Smooth muscle cell (in vitro differentiated cells): ENCODE measurements around the gene DVL2. TPM values are rescaled to one million over a fixed set of nuclear protein-coding genes. Genes with fewer than 3 reads are reported as not detected.
A peak's percentile ranks its signal among the peaks of the same experiment; 100 is the strongest.

Source experiments
- DNase-seq: peaks from one replicate; lab custom pipeline; 2025; ENCODE audit not compliant: unreplicated experiment; lab: John Stamatoyannopoulos, UW
- H2AFZ ChIP-seq: fragments of 200-600 bp; sonication (generic); 2 replicates; pipeline ENCODE4 v1.6.0; 2016; ENCODE audit warnings: antibody characterized with exemption, low read depth, mild to moderate bottlenecking
- H3F3A ChIP-seq: fragments of 200-600 bp; sonication (generic); 2 replicates; pipeline ENCODE4 v1.6.0; 2017; ENCODE audit warnings: antibody characterized with exemption, low read depth
- H3K27ac ChIP-seq: fragments of 200-600 bp; sonication (generic); 2 replicates; pipeline ENCODE4 v1.5.1; 2016; ENCODE audit warnings: low read depth, mild to moderate bottlenecking
- H3K27me3 ChIP-seq: fragments of 200-600 bp; sonication (generic); 2 replicates; pipeline ENCODE4 v1.6.1; 2016; ENCODE audit warnings: low read depth, mild to moderate bottlenecking
- H3K36me3 ChIP-seq: fragments of 200-600 bp; sonication (generic); 2 replicates; pipeline ENCODE4 v1.5.1; 2016; ENCODE audit warnings: low read depth
- H3K4me1 ChIP-seq: fragments of 200-600 bp; sonication (generic); 2 replicates; pipeline ENCODE4 v1.5.1; 2016; ENCODE audit warnings: low read depth
- H3K4me2 ChIP-seq: fragments of 200-600 bp; sonication (generic); 2 replicates; pipeline ENCODE4 v1.6.0; 2016; ENCODE audit warnings: mild to moderate bottlenecking
- H3K4me3 ChIP-seq: fragments of 200-600 bp; sonication (generic); 2 replicates; pipeline ENCODE4 v1.5.1; 2016; ENCODE audit warnings: mild to moderate bottlenecking
- H3K79me2 ChIP-seq: fragments of 200-600 bp; sonication (generic); 2 replicates; pipeline ENCODE4 v1.6.0; 2016; ENCODE audit warnings: low read depth, mild to moderate bottlenecking
- H3K9ac ChIP-seq: fragments of 200-600 bp; sonication (generic); 2 replicates; pipeline ENCODE4 v1.6.0; 2016; ENCODE audit warnings: low read depth
- H3K9me3 ChIP-seq: fragments of 200-600 bp; sonication (generic); replicated peaks from 2 replicates; pipeline ENCODE4 v1.5.1; 2016; ENCODE audit warnings: low read depth
- H4K20me1 ChIP-seq: fragments of 200-600 bp; sonication (generic); 2 replicates; pipeline ENCODE4 v1.6.0; 2016; ENCODE audit warnings: low read depth
- WGBS: methylation state at CpG from one replicate; pipeline ENCODE4 v1.1.7; 2016; ENCODE audit warnings: low lambda C conversion rate; 5-methylcytosine and 5-hydroxymethylcytosine counted together
- polyA plus RNA-seq: library from polyadenylated mRNA; unstranded; fragments of >200 nt; fragmentation: Nextera tagmentation; extraction: Ambion mirVana; gene quantifications from 2 replicates; pipeline ENCODE4 v1.2.1, GENCODE V29; 2016
- total RNA-seq: library from RNA; depleted of rRNA; stranded (reverse); fragments of >200 nt; gene quantifications from 2 replicates; pipeline ENCODE4 v1.2.3, GENCODE V29; 2014
- TF ChIP-seq, protein P1 (sequence below): fragments of 200-600 bp; sonication (generic); IDR thresholded peaks from 2 replicates; pipeline ENCODE4 v1.5.1; 2017; ENCODE audit warnings: borderline replicate concordance, mild to moderate bottlenecking, antibody characterized with exemption; ENCODE audit not compliant: insufficient read depth, poor library complexity, severe bottlenecking

Gene DVL2
- total and polyA plus RNA-seq, 2 experiments from 2014 or later, result 31.8 to 49.6 TPM

DNA sequence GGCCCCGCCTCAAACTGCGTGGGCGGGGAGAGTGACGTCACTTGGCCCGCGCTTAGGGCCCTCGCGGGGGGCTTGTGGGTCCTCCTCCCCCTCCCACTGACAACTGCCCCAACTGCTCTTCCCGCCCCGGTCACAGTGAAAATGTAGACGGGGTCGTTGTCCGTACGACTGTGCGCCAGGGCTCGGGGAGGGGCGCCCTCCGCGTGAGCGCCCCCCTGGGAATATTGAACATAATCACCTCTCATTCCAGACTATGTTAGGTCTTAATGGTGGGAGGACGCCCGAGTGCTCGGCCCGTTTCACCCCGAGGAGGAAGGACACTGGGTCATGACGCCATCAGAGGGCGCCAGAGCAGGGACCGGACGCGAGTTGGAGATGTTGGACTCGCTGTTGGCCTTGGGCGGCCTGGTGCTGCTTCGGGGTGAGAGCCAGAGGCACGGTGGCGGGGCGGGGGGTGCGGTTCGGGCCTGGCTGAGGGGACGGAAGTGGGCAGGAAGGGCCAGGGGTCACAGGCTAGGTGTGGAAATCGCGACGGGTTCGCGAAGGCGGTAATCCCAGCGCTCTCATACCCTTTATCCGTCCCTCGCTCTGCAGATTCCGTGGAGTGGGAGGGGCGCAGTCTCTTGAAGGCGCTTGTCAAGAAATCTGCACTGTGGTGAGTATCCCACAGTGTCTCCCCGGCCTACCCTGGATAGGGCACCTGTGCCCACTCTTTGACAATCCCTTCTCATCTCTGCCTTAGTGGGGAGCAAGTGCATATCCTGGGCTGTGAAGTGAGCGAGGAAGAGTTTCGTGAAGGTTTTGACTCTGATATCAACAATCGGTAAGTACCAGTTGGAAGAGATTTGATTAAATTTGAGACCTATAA lies 18.1 kb upstream of the DVL2 start, which contains the start of gene ELP5:
Gene ELP5 (plus strand): TSS at position 40 of the 868 bp plus-strand sequence. CDS start 336 bp downstream, at position 376.
- peaks cover 8% of the 10 kb centered on the region for H4K20me1 ChIP-seq
- peak within 1 kb of the TSS; percentile 73 for H2AFZ ChIP-seq
- H3K9ac ChIP-seq, result peak within 1 kb of the TSS; percentile 97
- peak within 1 kb of the TSS; percentile 99 for H3K27ac ChIP-seq
- peaks cover 47% of the 10 kb centered on the region for H3K79me2 ChIP-seq
- peak; percentile 95 for DNase-seq
- H3K9me3 ChIP-seq, result no peaks in the 10 kb centered on the region
- no peaks in the 10 kb centered on the region for H3K27me3 ChIP-seq
- peak within 1 kb of the TSS; percentile 100 for H3K4me3 ChIP-seq
- 3% methylated on average over 49 of the region's 55 CpGs for WGBS
- H3K4me2 ChIP-seq, result peak within 1 kb of the TSS; percentile 91
- H3K4me1 ChIP-seq, result peaks cover 18% of the 10 kb centered on the region
- H3K36me3 ChIP-seq, result no peaks in the 10 kb centered on the region
- no peaks in the 10 kb centered on the region for H3F3A ChIP-seq
- TF ChIP-seq, protein P1, sequence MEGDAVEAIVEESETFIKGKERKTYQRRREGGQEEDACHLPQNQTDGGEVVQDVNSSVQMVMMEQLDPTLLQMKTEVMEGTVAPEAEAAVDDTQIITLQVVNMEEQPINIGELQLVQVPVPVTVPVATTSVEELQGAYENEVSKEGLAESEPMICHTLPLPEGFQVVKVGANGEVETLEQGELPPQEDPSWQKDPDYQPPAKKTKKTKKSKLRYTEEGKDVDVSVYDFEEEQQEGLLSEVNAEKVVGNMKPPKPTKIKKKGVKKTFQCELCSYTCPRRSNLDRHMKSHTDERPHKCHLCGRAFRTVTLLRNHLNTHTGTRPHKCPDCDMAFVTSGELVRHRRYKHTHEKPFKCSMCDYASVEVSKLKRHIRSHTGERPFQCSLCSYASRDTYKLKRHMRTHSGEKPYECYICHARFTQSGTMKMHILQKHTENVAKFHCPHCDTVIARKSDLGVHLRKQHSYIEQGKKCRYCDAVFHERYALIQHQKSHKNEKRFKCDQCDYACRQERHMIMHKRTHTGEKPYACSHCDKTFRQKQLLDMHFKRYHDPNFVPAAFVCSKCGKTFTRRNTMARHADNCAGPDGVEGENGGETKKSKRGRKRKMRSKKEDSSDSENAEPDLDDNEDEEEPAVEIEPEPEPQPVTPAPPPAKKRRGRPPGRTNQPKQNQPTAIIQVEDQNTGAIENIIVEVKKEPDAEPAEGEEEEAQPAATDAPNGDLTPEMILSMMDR, result no peak

DNA sequence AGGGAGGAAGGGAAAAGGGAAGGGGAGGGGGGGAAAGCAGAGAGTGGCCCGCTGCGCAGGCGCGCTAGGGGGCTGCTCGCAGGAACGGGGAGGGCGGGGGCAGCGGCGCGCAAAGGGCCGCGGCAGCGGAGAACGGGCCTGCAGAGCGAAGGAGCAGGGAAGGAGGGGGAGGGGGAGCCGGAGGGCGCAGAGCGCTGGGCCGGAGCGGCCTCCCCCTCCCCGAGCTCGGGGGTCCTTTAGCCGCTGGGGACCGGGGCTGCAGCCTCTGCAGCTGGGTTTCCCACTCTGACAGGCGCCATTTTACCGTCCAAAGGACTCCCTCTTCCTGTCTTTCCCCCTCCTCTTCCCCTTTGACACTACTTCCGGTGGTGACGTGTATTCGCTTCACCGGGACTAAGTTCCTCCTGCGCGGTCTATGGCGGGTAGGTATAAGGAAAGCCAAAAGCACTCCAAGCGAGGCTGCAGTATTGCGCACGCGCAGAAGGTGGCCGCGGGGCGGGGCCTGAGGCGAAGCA lies 17.4 kb upstream of the DVL2 start, which contains the start of gene CTDNEP1:
Gene CTDNEP1 (minus strand): TSS at position 74 of the 515 bp plus-strand sequence. CDS start 438 bp downstream, outside the sequence.
- Histone ChIP-seq H2AFZ (peak within 1 kb of the TSS; percentile 73), H3K27me3 (no peaks in the 10 kb centered on the region), H3K27ac (peak within 1 kb of the TSS; percentile 99), H4K20me1 (peaks cover 8% of the 10 kb centered on the region), H3K4me2 (peak within 1 kb of the TSS; percentile 91), H3K9ac (peak within 1 kb of the TSS; percentile 97), H3K4me1 (peaks cover 18% of the 10 kb centered on the region), H3K4me3 (peak within 1 kb of the TSS; percentile 100), H3K36me3 (no peaks in the 10 kb centered on the region), H3K79me2 (peaks cover 54% of the 10 kb centered on the region), H3F3A (no peaks in the 10 kb centered on the region), H3K9me3 (no peaks in the 10 kb centered on the region)
- 0% methylated on average over 17 of the region's 41 CpGs for WGBS
- TF ChIP-seq, protein P1, result no peak
- DNase-seq, result peak; percentile 98

DNA sequence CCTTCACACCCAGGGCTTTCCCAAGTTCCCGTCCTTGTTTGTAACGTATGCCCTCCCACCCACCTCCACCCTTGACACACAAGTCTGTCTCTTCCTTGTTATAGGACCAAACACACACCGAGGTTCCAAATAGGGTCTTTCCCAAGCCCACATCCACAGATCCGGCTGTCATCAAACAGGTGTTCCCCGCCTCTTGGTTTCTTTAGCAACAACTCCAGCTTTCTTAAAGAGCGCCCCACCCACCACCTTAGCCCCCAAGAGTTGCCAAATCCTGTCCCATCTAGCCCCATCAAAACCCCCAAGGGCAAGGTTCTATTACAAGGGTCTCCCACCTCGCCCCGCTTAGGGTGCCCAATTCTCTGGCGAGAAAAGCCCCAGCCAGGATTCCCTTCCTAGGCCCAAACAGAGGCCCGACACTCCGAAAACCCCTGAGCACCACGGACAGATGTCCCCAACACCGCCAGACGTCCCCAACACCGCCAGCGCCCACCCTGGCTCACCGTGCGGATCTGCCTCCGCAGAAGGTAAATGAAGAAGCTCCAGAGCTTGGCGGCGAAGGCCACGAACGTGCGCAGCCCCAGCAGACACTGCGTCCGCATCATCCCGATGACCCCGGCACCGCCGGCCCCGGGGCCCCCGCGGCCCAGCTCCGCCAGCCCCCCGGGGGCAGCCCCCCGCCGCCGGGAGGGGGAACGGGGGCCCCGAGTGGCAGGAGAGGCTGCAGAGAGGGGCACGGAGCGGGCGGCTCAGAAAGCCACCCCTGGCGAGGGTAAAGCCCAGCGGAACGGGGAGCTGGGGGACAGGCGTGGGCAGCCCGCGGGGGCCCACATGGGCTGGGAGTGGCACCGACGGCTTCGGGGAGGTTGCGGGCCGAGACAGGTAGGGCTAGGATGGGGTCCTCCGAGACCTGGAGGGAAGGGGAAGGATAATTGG lies 16.6 kb upstream of the DVL2 start:
- 3% methylated on average over 23 of the region's 55 CpGs for WGBS
- Histone ChIP-seq H4K20me1 (peaks cover 8% of the 10 kb centered on the region), H3K27ac (peak overlapping the region; percentile 99), H3K36me3 (no peaks in the 10 kb centered on the region), H3K79me2 (peaks cover 60% of the 10 kb centered on the region), H3F3A (no peaks in the 10 kb centered on the region), H3K4me3 (peak overlapping the region; percentile 100), H3K4me1 (peaks cover 18% of the 10 kb centered on the region), H3K9ac (peak overlapping the region; percentile 97), H3K9me3 (no peaks in the 10 kb centered on the region), H2AFZ (peak overlapping the region; percentile 71), H3K27me3 (no peaks in the 10 kb centered on the region), H3K4me2 (peak overlapping the region; percentile 91)
- TF ChIP-seq, protein P1, result no peak
- no peak for DNase-seq
